ENCODE measurements around the gene EVC. TPM values are rescaled to one million over a fixed set of nuclear protein-coding genes. Genes with fewer than 3 reads are reported as not detected.

The EVC gene
- total RNA-seq, 2 donors from 2014 or later, result 0.14 to 1.4 TPM

GRCh38 chr4:5705647-5706320 is 5.2 kb upstream of the EVC start:
- Mint-ChIP-seq H3K36me3 (peaks cover 14 to 21% of the 10 kb centered on the region in 2 donors), H3K9me3 (peaks cover 11 to 24% of the 10 kb centered on the region in 2 donors), H3K27ac (no peak overlapping the region)
- DNase-seq (ENCODE audit: low spot score in 2 of 2) (no peak), ATAC-seq (peak in 1 of 2 donors; percentile 7)

DNA sequence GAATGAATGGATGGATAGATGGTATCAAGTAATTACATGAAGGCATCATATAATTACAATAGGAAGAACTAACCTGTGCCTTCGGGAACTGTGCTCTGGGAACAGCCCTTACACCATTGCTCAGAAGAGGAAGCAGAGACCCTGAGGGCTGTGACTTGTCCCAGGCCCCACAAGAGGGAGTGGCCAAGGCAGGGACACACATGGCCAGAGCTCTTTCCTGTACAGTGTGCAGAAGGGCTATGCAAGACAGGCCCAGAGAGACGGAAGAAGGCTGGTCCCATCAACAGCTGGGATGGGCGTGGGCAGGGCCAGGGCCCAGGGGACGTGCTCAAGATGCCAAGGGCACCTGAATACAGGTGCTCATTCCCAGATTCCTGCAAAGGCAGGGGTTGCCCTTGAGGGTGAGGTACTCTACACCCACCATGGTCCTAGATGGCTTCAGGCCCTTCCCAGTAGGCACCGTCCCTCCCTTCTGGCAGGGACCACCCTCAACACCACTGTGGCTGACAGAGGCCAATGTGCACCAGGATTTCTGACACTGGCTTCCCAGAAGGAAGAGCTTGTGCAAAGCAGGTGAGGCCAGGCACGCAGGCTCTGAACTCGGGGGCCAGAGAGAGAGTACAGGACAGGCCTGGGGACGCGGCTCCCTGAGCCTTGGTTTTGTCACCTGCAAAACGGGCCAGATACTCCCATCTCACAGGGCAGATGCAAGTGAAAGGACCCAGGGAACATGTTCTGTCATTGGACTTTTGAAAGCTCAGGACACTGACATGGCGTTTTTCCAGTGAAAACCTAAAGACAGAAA is 4.3 kb upstream of the EVC start:
- DNase-seq (ENCODE audit: low spot score in 2 of 2) (no peak), ATAC-seq (peak; percentile 61 to 77)
- H3K36me3 Mint-ChIP-seq, result peaks cover 15 to 22% of the 10 kb centered on the region in 2 donors
- no peak overlapping the region for H3K27ac Mint-ChIP-seq
- peaks cover 5 to 21% of the 10 kb centered on the region in 2 donors for H3K9me3 Mint-ChIP-seq

GRCh38 chr4:5707366-5707765 is 3.6 kb upstream of the EVC start:
- ATAC-seq, result no peak
- no peak overlapping the region for H3K27ac Mint-ChIP-seq
- peaks cover 20 to 22% of the 10 kb centered on the region in 2 donors for H3K36me3 Mint-ChIP-seq
- H3K9me3 Mint-ChIP-seq, result peaks cover 11 to 17% of the 10 kb centered on the region in 2 donors
- DNase-seq (ENCODE audit: low spot score in 2 of 2), result no peak

DNA sequence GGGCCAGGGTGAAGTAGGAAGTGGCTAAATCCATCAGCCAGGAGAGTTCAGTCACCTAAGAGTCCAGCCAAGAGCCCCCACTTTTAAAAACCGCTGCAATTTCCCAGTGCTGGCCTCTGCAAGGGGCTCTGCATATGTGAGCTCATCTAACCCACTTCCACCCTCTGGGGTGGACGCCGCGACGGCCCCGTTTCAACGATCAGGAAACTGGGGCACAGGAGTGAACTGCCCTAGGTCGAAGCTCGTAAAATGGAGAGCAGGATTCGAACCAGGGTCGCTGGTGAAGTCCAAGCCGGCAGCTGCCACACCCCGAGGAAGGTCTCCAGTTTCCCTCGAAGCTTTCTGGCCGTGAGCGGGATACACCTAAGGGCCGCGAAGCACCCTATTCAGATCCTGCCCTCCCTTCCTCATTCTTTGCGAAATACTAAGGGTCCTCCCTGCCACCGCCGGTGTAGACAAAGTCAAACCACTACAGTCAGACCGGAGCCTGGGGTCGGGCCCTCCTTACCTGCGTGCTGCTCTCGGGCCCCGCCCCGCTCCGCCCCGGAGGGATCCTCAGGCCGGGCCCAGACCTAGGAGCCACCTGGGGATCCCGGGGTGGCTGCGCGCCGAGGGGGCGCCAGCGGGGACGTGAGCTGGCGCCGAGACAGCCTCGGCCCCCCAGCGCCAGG is 3.1 kb upstream of the EVC start:
- ATAC-seq (no peak), DNase-seq (ENCODE audit: low spot score in 2 of 2) (no peak)
- Mint-ChIP-seq H3K9me3 (peaks cover 14 to 19% of the 10 kb centered on the region in 2 donors), H3K36me3 (peaks cover 19 to 27% of the 10 kb centered on the region in 2 donors), H3K27ac (no peak overlapping the region)

- H3K36me3 Mint-ChIP-seq, result peaks cover 19 to 27% of the 10 kb centered on the region in 2 donors
- DNase-seq (ENCODE audit: low spot score in 2 of 2) (peak in 1 of 2 donors; percentile 18), ATAC-seq (no peak)
- H3K27ac Mint-ChIP-seq, result no peak within 1 kb of the TSS
- H3K9me3 Mint-ChIP-seq, result peaks cover 12 to 16% of the 10 kb centered on the region in 2 donors
Observed at GRCh38 chr4:5708449-5709206, 2.4 kb upstream of the EVC start, which contains the start of gene EVC2. Gene EVC2, minus strand, starts transcription at chr4:5708559. Its CDS starts 46 bp downstream, at chr4:5708513.

- no peak for DNase-seq (ENCODE audit: low spot score in 2 of 2)
- Mint-ChIP-seq H3K9me3 (peaks cover 13 to 15% of the 10 kb centered on the region in 2 donors), H3K36me3 (peaks cover 18 to 30% of the 10 kb centered on the region in 2 donors), H3K27ac (no peak overlapping the region)
- ATAC-seq, result no peak
Observed at GRCh38 chr4:5709207-5709575, 1.8 kb upstream of the EVC start.

GRCh38 chr4:5710065-5710960 is 688 bp upstream of the EVC start:
- peaks cover 24 to 41% of the 10 kb centered on the region in 2 donors for H3K36me3 Mint-ChIP-seq
- no peak for DNase-seq (ENCODE audit: low spot score in 2 of 2)
- peaks cover 22% of the 10 kb centered on the region in 2 donors for H3K9me3 Mint-ChIP-seq
- no peak overlapping the region for H3K27ac Mint-ChIP-seq
- ATAC-seq, result no peak

DNA sequence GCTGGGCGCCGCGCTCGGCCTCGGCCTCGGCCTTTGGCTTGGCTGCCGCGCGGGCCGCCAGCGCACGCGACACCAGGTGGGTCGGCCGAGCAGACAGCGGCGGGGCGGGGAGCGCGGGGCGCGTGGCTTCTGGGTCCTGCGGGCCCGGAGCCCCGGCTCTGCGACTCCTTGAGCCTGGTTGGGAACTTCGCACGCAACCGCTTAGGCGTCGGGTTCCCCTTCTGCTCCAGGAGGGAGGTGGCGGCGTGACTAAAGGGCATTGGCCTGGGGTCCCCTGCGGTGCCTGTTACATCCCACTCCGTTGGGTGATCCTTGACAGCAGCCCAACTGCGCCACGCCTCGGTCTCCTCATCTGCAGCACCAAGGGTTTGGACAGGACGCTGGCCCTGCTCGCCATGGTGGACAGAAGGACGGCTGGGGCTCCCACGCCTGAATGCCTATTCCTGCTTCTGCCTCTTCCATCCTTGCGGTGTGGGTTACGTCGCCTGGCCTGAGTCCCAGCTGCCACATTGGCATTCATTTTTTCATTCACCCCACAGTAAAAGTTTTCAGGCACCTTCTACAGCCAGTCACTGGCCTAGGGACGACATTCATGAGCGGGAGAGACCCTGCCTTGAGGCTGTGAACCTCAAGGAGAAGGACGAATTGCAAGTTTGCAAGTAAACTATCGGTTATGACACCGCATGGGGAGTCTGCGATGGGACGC is 631 bp downstream of the EVC start:
- Mint-ChIP-seq H3K27ac (no peak overlapping the region), H3K9me3 (peaks cover 25 to 30% of the 10 kb centered on the region in 2 donors), H3K36me3 (peaks cover 24 to 49% of the 10 kb centered on the region in 2 donors)
- no peak for DNase-seq (ENCODE audit: low spot score in 2 of 2)
- ATAC-seq, result no peak

- DNase-seq (ENCODE audit: low spot score in 2 of 2) (no peak), ATAC-seq (peak; percentile 63 to 77)
- Mint-ChIP-seq H3K27ac (no peak overlapping the region), H3K9me3 (peaks cover 34 to 39% of the 10 kb centered on the region in 2 donors), H3K36me3 (peaks cover 24 to 50% of the 10 kb centered on the region in 2 donors)
Observed at GRCh38 chr4:5712517-5712916, 1.5 kb downstream of the EVC start.

DNA sequence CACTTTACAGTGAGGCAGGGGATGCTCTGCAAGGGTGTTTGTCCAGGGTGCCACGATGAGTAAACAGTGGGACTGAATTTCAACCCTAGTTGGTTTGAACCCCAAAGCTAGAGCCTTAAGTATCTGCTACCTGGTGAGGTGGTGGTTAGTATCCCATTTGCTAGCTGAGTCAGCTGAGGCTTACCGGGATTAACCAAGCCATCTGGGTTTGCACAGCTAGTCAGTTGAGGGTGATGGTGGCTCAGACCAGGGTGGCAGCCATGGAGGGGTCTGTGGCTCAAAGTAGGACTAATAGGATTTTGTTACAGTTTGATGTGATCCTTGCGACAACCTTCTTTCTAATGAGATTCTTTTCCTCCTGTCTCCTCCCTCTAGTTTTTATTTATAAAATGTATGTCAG is 1.9 kb downstream of the EVC start:
- Mint-ChIP-seq H3K9me3 (peaks cover 38 to 42% of the 10 kb centered on the region in 2 donors), H3K27ac (no peak overlapping the region), H3K36me3 (peaks cover 24 to 53% of the 10 kb centered on the region in 2 donors)
- DNase-seq (ENCODE audit: low spot score in 2 of 2) (no peak), ATAC-seq (no peak)

DNA sequence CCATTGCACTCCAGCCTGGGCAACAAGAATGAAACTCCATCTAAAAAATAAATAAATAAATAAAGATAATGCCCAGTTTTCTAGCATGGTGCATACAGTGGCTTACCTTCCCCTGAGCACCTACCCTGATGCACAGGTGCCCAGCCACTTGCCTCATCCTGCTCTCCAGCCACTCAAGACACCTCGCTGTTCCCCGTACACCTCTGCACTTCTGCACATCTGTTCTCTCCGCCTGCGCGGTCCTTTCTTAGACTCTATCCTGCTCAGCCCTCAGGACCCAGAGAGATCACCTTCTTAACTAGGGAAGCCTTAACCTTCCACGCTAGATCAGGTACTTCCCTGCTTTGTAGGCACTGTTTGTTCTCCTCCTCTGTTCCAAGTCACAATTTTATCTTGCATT is 2.9 kb downstream of the EVC start:
- Mint-ChIP-seq H3K27ac (no peak overlapping the region), H3K9me3 (peaks cover 38 to 48% of the 10 kb centered on the region in 2 donors), H3K36me3 (peaks cover 24 to 53% of the 10 kb centered on the region in 2 donors)
- no peak for ATAC-seq
- DNase-seq (ENCODE audit: low spot score in 2 of 2), result no peak

GRCh38 chr4:5715357-5715756 is 4.4 kb downstream of the EVC start:
- no peak overlapping the region for H3K27ac Mint-ChIP-seq
- ATAC-seq, result no peak
- peaks cover 38 to 48% of the 10 kb centered on the region in 2 donors for H3K9me3 Mint-ChIP-seq
- no peak for DNase-seq (ENCODE audit: low spot score in 2 of 2)
- H3K36me3 Mint-ChIP-seq, result peaks cover 24 to 52% of the 10 kb centered on the region in 2 donors

- DNase-seq (ENCODE audit: low spot score in 2 of 2), result no peak
- Mint-ChIP-seq H3K27ac (no peak overlapping the region), H3K9me3 (peaks cover 38 to 48% of the 10 kb centered on the region in 2 donors), H3K36me3 (peaks cover 18 to 47% of the 10 kb centered on the region in 2 donors)
- no peak for ATAC-seq
Observed at GRCh38 chr4:5716391-5716790, 5.4 kb downstream of the EVC start.

DNA sequence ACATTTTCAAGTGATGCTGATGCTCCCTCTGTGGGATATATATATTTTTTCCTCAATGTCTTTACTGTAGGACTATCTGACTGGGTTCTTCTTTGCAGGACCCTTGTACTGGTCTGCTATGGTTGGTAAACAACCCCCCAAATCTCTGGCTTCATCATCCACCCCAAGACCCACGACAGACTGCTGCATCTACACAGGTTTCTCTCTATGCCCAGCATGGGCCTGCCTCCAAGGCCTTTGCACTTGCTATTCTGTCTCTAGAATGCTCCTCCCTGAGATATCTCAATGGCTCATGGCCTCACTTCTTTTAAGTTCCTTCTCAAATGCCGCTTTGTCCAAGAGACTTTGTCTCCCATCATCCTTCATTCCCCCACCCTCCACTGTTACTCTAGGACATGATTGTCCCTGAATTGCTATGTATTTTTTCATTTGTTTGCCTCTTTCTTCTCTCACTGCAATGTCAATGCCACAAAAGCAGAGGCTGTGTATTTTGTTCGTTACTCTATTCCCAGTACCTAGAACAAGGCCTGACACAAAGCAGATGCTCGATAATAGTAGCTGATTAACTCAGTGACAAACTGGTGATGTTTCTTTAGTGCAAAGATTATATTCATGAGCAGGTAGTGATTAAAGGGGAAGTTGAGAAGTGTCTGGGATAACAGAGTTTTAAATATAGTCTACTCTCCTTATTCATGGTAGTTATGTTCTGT is 6.6 kb downstream of the EVC start:
- no peak overlapping the region for H3K27ac Mint-ChIP-seq

More for the DNA sequence above, 6.6 kb downstream of the EVC start:
- DNase-seq (ENCODE audit: low spot score in 2 of 2), result no peak
- H3K9me3 Mint-ChIP-seq, result peaks cover 33 to 40% of the 10 kb centered on the region in 2 donors
- no peak for ATAC-seq
- peaks cover 14 to 38% of the 10 kb centered on the region in 2 donors for H3K36me3 Mint-ChIP-seq
